Measurements from ENCODE around the gene DAB2IP. TPM values are rescaled to one million over a fixed set of nuclear protein-coding genes. Genes with fewer than 3 reads are reported as not detected.

The DAB2IP gene
- total and polyA plus RNA-seq, 4 donors, result 2.3 to 13.1 (median 5.4) TPM

DNA sequence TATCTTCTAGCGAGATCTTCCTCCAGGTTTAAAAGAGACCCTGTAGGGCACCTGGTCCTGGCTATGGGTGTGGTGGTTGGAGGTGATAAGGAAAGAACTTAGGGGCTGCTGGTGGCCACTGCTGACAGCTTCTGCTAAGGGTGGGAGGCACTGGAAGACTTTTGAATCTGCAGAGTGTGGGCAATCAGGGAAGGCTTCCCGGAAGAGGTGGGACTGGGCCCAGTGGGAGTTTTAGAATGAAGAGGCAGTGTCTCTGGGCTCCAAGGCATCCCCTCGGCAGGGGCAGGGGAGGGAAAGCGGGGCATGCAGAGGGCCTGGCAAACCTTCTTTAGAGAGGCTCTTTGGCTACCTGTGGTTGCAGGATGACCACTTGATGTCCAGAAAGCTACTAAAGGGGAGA lies 23.0 kb upstream of the DAB2IP start:
- no peak for DNase-seq (ENCODE audit: low spot score)
- H3K27ac ChIP-seq (ENCODE audit: low read depth in 1 of 2, low read length in 2 of 2), result no peak overlapping the region
- TF ChIP-seq RXRA (IDR thresholded peaks at IDR 0.05), result no peak
- TF ChIP-seq EGR1 (IDR thresholded peaks at IDR 0.05; ENCODE audit: low read depth in 2 of 2), result no peak
- no peak for TF ChIP-seq TAF1 (conservative IDR thresholded peaks at IDR 0.05)
- TF ChIP-seq, protein P1, sequence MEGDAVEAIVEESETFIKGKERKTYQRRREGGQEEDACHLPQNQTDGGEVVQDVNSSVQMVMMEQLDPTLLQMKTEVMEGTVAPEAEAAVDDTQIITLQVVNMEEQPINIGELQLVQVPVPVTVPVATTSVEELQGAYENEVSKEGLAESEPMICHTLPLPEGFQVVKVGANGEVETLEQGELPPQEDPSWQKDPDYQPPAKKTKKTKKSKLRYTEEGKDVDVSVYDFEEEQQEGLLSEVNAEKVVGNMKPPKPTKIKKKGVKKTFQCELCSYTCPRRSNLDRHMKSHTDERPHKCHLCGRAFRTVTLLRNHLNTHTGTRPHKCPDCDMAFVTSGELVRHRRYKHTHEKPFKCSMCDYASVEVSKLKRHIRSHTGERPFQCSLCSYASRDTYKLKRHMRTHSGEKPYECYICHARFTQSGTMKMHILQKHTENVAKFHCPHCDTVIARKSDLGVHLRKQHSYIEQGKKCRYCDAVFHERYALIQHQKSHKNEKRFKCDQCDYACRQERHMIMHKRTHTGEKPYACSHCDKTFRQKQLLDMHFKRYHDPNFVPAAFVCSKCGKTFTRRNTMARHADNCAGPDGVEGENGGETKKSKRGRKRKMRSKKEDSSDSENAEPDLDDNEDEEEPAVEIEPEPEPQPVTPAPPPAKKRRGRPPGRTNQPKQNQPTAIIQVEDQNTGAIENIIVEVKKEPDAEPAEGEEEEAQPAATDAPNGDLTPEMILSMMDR (IDR thresholded peaks at IDR 0.05; ENCODE audit: low read depth, low read length, missing input control), result no peak
- TF ChIP-seq NR2F2 (IDR thresholded peaks at IDR 0.05), result no peak
- TF ChIP-seq FOXA2 (IDR thresholded peaks at IDR 0.05), result no peak
- no peak for TF ChIP-seq SP1 (IDR thresholded peaks at IDR 0.05)
- TF ChIP-seq JUND (IDR thresholded peaks at IDR 0.05), result no peak
- TF ChIP-seq HNF4G (IDR thresholded peaks at IDR 0.05), result no peak
- TF ChIP-seq, protein P2, sequence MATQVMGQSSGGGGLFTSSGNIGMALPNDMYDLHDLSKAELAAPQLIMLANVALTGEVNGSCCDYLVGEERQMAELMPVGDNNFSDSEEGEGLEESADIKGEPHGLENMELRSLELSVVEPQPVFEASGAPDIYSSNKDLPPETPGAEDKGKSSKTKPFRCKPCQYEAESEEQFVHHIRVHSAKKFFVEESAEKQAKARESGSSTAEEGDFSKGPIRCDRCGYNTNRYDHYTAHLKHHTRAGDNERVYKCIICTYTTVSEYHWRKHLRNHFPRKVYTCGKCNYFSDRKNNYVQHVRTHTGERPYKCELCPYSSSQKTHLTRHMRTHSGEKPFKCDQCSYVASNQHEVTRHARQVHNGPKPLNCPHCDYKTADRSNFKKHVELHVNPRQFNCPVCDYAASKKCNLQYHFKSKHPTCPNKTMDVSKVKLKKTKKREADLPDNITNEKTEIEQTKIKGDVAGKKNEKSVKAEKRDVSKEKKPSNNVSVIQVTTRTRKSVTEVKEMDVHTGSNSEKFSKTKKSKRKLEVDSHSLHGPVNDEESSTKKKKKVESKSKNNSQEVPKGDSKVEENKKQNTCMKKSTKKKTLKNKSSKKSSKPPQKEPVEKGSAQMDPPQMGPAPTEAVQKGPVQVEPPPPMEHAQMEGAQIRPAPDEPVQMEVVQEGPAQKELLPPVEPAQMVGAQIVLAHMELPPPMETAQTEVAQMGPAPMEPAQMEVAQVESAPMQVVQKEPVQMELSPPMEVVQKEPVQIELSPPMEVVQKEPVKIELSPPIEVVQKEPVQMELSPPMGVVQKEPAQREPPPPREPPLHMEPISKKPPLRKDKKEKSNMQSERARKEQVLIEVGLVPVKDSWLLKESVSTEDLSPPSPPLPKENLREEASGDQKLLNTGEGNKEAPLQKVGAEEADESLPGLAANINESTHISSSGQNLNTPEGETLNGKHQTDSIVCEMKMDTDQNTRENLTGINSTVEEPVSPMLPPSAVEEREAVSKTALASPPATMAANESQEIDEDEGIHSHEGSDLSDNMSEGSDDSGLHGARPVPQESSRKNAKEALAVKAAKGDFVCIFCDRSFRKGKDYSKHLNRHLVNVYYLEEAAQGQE (IDR thresholded peaks at IDR 0.05), result no peak
- TF ChIP-seq, protein P3, sequence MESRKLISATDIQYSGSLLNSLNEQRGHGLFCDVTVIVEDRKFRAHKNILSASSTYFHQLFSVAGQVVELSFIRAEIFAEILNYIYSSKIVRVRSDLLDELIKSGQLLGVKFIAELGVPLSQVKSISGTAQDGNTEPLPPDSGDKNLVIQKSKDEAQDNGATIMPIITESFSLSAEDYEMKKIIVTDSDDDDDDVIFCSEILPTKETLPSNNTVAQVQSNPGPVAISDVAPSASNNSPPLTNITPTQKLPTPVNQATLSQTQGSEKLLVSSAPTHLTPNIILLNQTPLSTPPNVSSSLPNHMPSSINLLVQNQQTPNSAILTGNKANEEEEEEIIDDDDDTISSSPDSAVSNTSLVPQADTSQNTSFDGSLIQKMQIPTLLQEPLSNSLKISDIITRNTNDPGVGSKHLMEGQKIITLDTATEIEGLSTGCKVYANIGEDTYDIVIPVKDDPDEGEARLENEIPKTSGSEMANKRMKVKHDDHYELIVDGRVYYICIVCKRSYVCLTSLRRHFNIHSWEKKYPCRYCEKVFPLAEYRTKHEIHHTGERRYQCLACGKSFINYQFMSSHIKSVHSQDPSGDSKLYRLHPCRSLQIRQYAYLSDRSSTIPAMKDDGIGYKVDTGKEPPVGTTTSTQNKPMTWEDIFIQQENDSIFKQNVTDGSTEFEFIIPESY (IDR thresholded peaks at IDR 0.05), result no peak
- 96% methylated on average over 4 of the region's 4 CpGs for WGBS
- H3K4me3 ChIP-seq (ENCODE audit: low read depth in 1 of 3, low read length in 3 of 3), result no peak overlapping the region
- H3K27me3 ChIP-seq (ENCODE audit: control insufficient read depth in 4 of 4, insufficient read depth in 4 of 4, low read length in 3 of 4), result no peaks in the 10 kb centered on the region
- peaks cover 8 to 24% (median 17%) of the 10 kb centered on the region in 4 donors for H3K4me1 ChIP-seq (ENCODE audit: control insufficient read depth in 4 of 4, insufficient read depth in 4 of 4, low read length in 3 of 4)
- no peaks in the 10 kb centered on the region for H3K36me3 ChIP-seq (ENCODE audit: control insufficient read depth in 4 of 4, insufficient read depth in 3 of 4, low read depth in 1 of 4, low read length in 3 of 4)
- no peaks in the 10 kb centered on the region for H3K9me3 ChIP-seq (ENCODE audit: control insufficient read depth in 4 of 4, low read length in 3 of 4)
- no peak overlapping the region for H3K9ac ChIP-seq (ENCODE audit: low read depth in 1 of 2, low read length in 2 of 2)

GRCh38 chr9:121631115-121631514 lies 20.3 kb upstream of the DAB2IP start:
- Histone ChIP-seq H3K4me1 (ENCODE audit: control insufficient read depth in 4 of 4, insufficient read depth in 4 of 4, low read length in 3 of 4) (peaks cover 1 to 13% (median 7%) of the 10 kb centered on the region in 4 donors), H3K9me3 (ENCODE audit: control insufficient read depth in 4 of 4, low read length in 3 of 4) (no peaks in the 10 kb centered on the region), H3K27ac (ENCODE audit: low read depth in 1 of 2, low read length in 2 of 2) (no peak overlapping the region), H3K9ac (ENCODE audit: low read depth in 1 of 2, low read length in 2 of 2) (no peak overlapping the region), H3K27me3 (ENCODE audit: control insufficient read depth in 4 of 4, insufficient read depth in 4 of 4, low read length in 3 of 4) (no peaks in the 10 kb centered on the region), H3K4me3 (ENCODE audit: low read depth in 1 of 3, low read length in 3 of 3) (no peak overlapping the region), H3K36me3 (ENCODE audit: control insufficient read depth in 4 of 4, insufficient read depth in 3 of 4, low read depth in 1 of 4, low read length in 3 of 4) (no peaks in the 10 kb centered on the region)
- TF ChIP-seq, protein P2 (IDR thresholded peaks at IDR 0.05), result no peak
- DNase-seq (ENCODE audit: low spot score), result no peak
- WGBS, result 94% methylated on average over 3 of the region's 3 CpGs

Measured in liver (tissue), 9 donors.